CD4-positive, alpha-beta T cell treated with Interleukin-15 for 4 hours (primary cell): ENCODE data around the gene PPAN.

Experiments used
- DNase-seq: peaks from one replicate; pipeline ENCODE4 v3.0.0-alpha.2; 2020; ENCODE audit warnings: low spot score

Gene PPAN

DNA sequence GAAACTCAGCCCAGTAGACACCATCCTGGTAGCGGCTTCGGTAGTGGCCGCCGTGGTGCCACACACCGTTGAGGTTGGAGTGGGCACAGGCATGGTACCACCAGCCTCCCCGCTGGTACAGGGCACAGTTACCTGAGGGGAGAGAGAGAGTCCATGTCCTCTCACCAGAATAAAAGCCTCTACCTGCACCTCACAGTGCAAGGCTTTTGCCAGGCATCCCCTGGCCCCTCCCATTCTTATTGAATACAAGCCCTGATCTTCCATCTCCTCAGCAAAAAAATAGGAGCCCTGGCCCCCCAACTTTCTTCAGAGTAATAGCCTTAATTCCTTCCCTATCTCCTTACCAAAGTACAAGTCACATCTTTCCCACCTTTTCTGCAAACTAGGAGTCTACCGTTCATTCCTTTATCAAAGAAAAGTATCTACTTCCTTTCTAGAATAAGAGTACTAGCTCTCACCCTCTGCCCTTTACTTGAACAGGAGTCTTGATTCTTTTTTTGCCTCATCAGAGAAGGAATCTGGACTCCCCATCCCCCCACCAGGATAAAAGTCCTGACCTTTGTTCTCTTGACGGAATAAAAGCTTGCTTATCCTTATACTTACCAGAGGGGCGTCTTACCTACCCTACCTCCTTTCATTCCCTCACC is 13.4 kb upstream of the PPAN start:
- no peak for DNase-seq

DNA sequence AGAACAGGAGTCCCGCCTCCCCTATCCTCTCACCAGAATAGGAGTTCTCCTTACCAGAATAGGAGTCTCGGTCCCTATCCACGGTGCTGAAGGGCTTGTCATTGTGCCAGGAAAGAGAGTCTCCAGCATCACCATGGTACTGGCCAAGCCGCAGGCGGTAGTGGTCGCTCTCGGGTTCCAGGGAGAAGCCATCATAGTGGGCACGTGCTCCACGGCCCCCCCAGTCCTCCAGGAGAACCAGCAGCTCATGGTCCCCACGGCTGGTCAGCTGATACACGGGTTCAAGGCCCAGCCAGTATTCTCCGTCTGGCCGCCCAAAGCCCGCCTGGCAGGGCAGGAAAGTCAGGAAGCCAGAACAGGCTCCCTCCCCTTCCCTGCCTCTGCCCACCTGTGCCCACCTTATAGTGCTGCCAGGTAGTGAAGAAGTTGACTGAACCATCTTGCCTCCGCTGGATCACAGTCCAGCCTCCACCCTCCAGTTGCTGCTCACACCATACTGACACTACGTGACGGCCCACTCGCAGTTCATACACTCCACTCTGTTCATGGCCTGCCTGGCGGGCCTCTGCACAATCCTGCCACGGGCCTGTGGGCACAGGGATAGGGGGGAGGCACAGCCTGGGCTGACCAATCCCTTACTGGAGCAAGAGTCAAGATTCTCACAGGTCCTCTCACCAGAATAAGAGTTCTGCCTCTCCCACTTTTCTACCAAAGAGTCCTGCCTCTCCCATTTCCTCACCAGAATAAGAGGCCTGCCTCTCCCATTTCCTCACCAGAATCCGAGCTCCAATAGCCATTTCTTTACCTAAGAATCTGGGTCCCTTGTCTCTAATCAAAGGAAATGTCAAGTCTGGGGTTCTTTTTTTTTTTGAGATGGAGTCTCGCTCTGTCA is 12.6 kb upstream of the PPAN start:
- no peak for DNase-seq

DNA sequence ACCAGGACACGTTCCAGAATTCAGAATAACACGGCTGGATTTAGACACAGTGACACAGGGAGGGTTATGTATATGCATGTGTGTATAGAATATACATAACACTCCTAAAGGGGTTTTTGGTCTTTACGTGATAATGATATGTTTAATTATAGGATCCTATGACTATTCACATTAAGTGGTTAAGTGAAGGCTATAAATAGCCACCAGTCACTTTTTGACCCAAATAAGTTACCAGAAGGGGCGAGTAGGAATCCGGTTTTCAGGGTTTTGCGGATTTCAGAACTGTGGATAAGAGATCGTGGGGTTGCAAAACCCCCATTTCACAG is 10.6 kb upstream of the PPAN start:
- no peak for DNase-seq

DNA sequence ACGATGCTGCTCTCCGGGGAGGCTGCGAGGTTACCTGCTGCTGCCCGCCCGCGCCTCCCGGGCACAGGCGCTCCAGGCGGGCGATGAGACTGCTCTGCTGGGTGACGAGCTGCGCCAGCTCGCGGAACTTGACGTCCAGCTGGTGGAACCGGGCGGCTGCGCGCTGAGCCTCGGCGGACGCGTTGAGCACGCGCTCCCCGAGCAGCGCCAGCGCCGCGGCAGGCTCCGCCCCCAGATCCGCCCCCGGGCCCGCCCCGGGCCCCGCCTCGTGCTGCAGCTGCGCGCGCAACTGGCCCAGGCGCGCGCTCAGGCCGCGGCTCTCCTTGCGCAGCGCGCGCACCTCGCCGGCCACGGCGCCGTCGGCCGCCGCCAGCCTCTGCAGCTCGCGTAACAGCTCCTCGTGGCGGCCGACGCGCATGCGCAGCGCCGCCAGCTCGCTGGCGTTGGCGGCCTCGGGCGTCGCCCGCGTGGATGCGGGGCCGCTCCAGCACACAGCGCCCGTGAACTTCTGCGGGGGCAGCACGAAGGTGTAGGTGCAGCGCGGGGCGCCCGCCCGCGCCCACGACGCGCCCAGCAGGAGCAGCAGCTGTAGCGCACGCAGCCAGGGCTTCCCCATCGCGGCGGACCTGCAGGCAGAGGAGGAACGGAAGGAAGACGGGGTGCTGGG is 10.1 kb upstream of the PPAN start:
- DNase-seq, result peak; percentile 92

DNA sequence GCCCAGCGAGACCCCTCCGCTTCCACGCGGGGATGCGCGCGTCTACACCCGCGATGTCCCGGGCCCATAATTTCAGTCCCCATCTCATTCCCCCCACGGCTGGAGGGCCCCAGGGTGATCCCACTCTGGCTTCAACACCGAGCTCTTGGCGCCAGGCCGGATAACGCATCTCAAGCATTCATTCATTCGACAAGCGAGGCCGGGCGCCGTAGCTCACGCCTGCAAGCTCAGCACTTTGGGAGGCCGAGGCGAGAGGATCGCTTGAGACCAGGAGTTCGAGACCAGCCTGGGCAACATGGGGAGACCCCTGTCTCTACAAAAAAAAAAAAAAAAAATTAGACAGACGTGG is 9.6 kb upstream of the PPAN start:
- DNase-seq, result no peak

DNA sequence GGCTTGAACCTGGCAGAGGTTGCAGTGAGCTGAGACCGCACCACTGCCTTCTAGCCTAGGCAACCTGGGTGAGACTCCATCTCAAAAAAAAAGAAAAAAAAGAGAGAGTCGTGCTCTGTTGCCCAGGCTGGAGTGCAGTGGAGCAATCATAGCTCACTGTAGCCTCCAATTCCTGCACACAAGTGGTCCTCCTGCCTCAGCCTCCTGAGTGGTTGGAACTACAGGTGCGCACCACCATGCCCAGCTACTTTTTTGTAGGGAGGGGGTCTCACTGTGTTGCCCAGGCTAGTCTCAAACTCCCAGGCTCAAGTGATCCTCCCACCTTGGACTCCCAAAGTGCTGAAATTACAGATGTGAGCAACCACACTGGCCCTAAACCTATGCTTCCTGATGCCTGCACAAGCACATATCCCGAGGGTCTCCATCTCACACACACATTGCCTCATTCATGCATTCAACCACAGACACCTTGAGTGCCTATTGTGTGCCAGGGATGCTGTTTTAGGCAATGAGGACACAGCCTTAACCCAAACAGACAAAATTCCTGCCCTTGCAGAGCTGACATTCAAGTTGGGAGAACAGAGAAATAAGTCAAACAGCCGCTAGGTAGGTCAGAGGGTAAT is 5.9 kb upstream of the PPAN start:
- no peak for DNase-seq

DNA sequence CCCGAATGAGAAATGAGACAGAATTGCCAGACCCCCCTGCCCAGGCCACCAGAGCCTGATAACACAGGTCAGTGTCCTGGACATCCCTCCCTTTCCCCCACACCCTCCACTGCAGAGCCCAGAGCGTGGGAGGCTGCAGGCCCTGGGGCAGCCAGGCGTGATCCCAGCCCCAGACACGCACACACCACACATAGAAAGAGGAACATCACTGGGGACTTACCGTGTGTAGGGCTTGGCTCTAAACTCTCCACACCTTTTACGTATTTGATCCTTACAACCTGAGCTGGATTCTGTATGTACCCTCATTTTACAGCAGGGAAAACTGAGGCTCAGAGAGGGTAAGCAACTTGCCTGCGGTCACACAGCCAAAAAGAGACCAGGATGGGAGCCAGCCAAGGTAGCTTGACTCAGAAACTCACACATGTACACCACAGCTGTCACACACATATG is 3.4 kb upstream of the PPAN start:
- DNase-seq, result no peak

DNA sequence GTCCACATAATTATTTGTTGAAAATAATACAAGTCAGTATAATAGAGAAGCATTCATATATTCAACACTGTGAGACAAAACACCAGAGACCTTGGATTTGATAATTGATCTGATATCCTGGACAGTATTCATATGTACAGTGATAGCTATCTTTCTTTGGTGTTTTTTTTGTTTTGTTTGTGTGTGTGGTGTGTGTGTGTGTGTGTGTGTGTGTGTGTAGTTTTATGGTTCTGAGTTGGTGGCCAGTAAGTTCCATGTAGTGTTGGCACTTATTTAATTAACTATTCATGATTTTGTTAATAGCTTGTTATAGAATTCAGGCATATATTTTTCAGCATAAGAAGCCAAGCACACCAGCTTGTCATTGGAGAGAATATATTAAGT is 2.0 kb upstream of the PPAN start:
- no peak for DNase-seq

GRCh38 chr19:10104665-10105508 is 1.3 kb upstream of the PPAN start:
- DNase-seq, result peak; percentile 91

- DNase-seq, result peak; percentile 53
These were observed 558 bp upstream of the PPAN start for GRCh38 chr19:10105509-10106099.

DNA sequence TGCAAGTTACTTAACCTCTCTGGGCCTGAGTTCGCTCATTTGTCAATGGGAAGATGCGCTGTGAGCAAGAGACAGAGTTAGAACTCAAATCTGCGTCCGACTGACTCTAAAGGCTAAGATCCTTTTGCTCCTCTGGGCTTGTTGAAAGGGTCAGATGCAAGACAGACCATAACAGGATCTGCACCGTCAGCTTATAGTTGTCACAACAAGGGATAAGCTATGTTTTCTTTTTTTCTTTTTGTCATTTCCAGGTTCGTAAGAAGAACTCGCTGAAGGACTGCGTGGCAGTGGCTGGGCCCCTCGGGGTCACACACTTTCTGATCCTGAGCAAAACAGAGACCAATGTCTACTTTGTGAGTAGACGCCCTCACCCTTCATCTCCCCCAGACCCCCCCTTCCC is 1.1 kb downstream of the PPAN start:
- DNase-seq, result no peak

DNA sequence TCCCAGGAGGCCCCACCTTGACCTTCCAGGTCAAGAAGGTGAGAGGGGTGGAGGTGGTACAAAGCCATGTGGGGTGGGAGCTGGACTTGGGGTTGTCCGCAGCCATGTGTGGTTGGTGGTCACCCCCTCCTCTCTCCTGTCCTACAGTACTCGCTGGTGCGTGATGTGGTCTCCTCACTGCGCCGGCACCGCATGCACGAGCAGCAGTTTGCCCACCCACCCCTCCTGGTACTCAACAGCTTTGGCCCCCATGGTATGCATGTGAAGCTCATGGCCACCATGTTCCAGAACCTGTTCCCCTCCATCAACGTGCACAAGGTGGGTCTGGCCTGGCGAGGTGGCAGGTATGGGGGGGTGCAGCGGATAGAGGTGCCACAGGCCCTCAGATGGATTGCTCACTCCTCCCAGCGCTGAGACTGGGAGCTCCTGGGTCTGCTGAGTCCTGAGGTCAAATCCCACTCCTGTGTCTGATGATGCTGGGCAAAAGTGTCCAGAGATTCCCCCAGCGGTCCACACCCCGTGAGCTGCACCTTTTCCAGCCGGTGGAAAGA is 1.7 kb downstream of the PPAN start:
- no peak for DNase-seq

- no peak for DNase-seq
These were observed 3.4 kb downstream of the PPAN start for GRCh38 chr19:10109528-10109927.

DNA sequence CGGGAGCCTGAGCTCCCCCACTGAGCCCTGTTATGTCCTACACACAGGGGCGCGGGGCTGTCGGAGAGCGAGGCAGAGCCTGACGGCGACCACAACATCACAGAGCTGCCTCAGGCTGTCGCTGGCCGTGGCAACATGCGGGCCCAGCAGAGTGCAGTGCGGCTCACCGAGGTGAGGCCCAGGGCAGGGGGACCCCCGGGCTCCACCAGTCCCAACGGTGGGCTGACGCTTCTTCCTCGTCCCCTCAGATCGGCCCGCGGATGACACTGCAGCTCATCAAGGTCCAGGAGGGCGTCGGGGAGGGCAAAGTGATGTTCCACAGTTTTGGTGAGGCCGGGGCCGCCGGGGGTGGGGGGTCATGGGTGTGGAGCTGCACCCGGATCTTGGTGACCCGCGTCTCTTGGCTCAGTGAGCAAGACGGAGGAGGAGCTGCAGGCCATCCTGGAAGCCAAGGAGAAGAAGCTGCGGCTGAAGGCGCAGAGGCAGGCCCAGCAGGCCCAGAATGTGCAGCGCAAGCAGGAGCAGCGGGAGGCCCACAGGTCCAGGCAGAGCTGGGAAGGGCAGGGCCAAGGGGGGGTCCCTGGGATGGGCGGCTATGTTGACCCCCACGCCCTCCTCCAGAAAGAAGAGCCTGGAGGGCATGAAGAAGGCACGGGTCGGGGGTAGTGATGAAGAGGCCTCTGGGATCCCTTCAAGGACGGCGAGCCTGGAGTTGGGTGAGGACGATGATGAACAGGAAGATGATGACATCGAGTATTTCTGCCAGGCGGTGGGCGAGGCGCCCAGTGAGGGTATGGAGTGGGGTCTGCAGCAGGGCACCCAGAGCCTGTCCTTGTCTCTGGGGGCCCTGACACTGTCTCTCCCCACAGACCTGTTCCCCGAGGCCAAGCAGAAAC is 4.2 kb downstream of the PPAN start:
- DNase-seq, result no peak

DNA sequence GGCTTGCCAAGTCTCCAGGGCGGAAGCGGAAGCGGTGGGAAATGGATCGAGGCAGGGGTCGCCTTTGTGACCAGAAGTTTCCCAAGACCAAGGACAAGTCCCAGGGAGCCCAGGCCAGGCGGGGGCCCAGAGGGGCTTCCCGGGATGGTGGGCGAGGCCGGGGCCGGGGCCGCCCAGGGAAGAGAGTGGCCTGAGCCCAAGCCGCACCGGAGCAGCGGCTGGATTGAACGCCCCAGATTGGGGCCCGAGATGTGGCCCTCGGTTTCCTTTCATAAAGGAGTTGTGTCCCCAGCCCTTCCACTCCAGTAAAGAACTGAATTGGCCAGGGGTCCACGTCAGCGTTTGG is 4.8 kb downstream of the PPAN start:
- DNase-seq, result no peak

DNA sequence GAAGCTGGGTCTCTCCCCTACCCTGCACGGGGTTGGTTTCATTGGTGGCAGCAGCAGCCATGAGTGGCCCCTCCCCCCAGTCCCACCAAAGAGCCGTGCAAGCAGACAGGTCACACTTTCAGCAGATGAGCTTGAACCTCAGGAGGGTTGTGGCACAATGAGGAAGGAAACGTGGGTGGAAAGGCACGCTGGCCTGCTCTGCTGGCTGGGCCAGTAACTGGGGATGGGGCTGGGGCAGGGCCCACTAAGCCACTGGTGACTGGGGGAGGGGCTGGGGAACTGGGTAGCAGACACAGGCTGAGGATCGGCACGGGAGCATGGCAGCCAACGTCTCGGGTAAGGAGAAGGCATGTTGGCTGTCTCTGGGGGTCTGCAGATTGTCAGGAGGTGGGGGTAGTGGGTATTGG is 5.2 kb downstream of the PPAN start, which contains the start of gene P2RY11:
Gene P2RY11, plus strand, starts transcription at position 289 of the 407 bp plus-strand sequence. Its CDS starts 29 bp downstream, at position 318.
- DNase-seq, result peak; percentile 60

DNA sequence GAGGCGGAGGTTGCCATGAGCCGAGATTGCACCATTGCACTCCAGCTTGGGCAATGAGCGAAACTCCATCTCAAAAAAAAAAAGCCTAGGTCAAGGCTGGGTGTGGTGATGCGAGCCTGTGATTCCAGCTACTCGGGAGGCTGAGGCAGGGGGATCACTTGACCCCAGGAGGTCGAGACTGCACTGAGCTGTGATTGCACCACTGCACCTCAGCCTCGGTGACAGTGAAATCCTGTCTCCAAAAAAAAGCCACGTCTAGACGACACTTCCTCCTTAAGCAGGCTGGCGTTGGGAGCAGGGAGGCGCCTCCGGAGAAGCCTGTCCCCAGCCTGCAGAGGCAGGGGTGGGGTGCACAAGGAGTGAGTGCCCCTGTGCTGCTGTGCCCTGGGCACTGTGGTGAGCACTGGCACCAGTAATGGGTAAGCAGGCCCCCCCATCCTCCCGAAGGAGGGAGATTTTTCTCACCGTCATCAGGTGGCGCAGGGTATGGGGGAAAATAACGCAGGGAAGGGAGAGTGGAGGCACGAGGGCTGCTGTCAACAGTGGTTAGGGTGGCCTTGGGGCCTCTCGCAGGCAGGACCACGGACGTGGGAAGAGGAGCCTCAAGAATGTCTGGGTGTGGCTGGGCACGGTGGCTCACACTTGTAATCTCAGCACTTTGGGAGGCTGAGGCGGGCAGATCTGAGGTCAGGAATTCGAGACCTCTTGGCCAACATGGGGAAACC is 6.0 kb downstream of the PPAN start:
- peak; percentile 42 for DNase-seq

DNA sequence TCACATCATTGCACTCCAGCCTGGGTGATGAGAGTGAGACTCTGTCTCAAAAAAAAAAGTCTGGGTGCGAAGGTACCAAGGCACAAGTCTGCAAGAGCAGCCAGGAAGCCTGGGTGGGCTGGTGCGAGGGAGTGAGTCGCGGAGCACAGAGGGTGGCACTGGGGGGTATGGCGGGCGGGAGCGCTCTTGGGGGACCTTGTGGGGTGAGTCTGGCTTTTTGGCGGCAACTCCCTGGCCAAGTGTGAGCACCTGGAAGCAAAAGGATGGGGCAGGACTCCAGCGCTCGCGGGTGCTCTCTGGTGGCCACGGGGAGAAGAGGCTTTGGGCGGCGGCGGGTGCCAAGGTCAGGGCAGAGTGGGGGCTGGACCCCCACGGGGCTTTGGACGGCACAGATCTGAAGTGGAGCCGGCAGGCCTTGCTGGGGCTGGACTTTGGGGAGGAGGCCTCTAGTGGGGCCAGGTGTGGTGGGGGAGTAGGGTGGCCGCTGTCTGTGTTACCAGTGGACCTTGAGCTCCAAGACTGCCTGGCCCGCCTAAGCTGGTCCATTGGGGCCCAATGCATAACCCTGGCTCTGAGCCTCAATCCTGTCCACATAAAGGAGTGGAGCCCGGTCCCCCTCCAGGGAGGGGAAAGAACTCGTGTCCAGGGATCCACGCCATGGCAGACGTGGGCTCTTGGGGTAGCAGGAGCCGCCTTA is 6.9 kb downstream of the PPAN start:
- DNase-seq, result peak; percentile 71

DNA sequence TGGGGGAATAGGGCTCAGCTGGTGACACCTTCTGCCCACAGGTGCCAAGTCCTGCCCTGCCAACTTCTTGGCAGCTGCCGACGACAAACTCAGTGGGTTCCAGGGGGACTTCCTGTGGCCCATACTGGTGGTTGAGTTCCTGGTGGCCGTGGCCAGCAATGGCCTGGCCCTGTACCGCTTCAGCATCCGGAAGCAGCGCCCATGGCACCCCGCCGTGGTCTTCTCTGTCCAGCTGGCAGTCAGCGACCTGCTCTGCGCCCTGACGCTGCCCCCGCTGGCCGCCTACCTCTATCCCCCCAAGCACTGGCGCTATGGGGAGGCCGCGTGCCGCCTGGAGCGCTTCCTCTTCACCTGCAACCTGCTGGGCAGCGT is 7.4 kb downstream of the PPAN start:
- no peak for DNase-seq
